ACC112 (cell line): ENCODE data around the gene ARHGEF7.
"Not testable (repeated sequence)": the region's sequence is repeated elsewhere in the genome, so short reads cannot be mapped to it uniquely, and the experiment has no call there.

Experiments used
- H2AFZ ChIP-seq: fragments of 200-600 bp; sonication (generic); one replicate; pipeline ENCODE4 v1.6.0; 2017; ENCODE audit warnings: antibody characterized with exemption, low read length; ENCODE audit not compliant: unreplicated experiment
- H3K27ac ChIP-seq: fragments of 200-600 bp; sonication (generic); 2 replicates; pipeline ENCODE4 v1.5.1; 2014; ENCODE audit warnings: low read depth, mild to moderate bottlenecking, antibody characterized with exemption, low read length, moderate library complexity
- H3K27me3 ChIP-seq: fragments of 200-600 bp; sonication (generic); 2 replicates; pipeline ENCODE4 v1.6.1; 2014; ENCODE audit warnings: mild to moderate bottlenecking, antibody characterized with exemption, low read length, moderate library complexity, mixed read lengths; ENCODE audit not compliant: insufficient read depth
- H3K36me3 ChIP-seq: fragments of 200-600 bp; sonication (generic); 2 replicates; pipeline ENCODE4 v1.6.1; 2016; ENCODE audit warnings: mild to moderate bottlenecking, antibody characterized with exemption, low read length, moderate library complexity, mixed read lengths; ENCODE audit not compliant: insufficient read depth
- H3K4me1 ChIP-seq: fragments of 200-600 bp; sonication (generic); one replicate; pipeline ENCODE4 v1.6.1; 2016; ENCODE audit warnings: low read length, mixed read lengths; ENCODE audit not compliant: insufficient read depth, unreplicated experiment, control insufficient read depth
- H3K4me3 ChIP-seq: fragments of 200-600 bp; sonication (generic); 2 replicates; pipeline ENCODE4 v1.5.1; 2014; ENCODE audit warnings: mild to moderate bottlenecking, low read depth, low read length
- H3K79me2 ChIP-seq: fragments of 200-600 bp; sonication (generic); one replicate; pipeline ENCODE4 v1.6.0; 2016; ENCODE audit warnings: low read length; ENCODE audit not compliant: control insufficient read depth, unreplicated experiment, insufficient read depth

ARHGEF7 gene

GRCh38 chr13:111181977-111182376, 66.9 kb downstream of the ARHGEF7 start:
- Histone ChIP-seq H3K27me3 (no peaks in the 10 kb centered on the region), H3K4me3 (no peak overlapping the region), H3K27ac (no peak overlapping the region), H3K36me3 (peaks cover 5% of the 10 kb centered on the region; the same call in 1 of the 2 replicates), H3K79me2 (peaks cover 89% of the 10 kb centered on the region), H2AFZ (no peak overlapping the region), H3K4me1 (peaks cover 16% of the 10 kb centered on the region)

- peaks cover 5% of the 10 kb centered on the region; the same call in 1 of the 2 replicates for H3K36me3 ChIP-seq
- peaks cover 94% of the 10 kb centered on the region for H3K79me2 ChIP-seq
- H3K4me1 ChIP-seq, result peaks cover 4% of the 10 kb centered on the region
- H2AFZ ChIP-seq, result no peak overlapping the region
- no peaks in the 10 kb centered on the region for H3K27me3 ChIP-seq
- H3K4me3 ChIP-seq, result no peak overlapping the region
- H3K27ac ChIP-seq, result no peak overlapping the region
Observed at GRCh38 chr13:111183087-111183645, 68.1 kb downstream of the ARHGEF7 start.

- H3K4me1 ChIP-seq, result no peaks in the 10 kb centered on the region
- no peaks in the 10 kb centered on the region for H3K27me3 ChIP-seq
- no peak overlapping the region for H2AFZ ChIP-seq
- no peak overlapping the region for H3K27ac ChIP-seq
- H3K4me3 ChIP-seq, result no peak overlapping the region
- peaks cover 5% of the 10 kb centered on the region; the same call in 1 of the 2 replicates for H3K36me3 ChIP-seq
- H3K79me2 ChIP-seq, result peaks cover 95% of the 10 kb centered on the region
Observed at GRCh38 chr13:111183959-111184358, 68.8 kb downstream of the ARHGEF7 start.

- Histone ChIP-seq H3K4me1 (no peaks in the 10 kb centered on the region), H3K4me3 (no peak overlapping the region), H3K27ac (no peak overlapping the region), H3K27me3 (no peaks in the 10 kb centered on the region), H3K79me2 (peaks cover 93% of the 10 kb centered on the region), H3K36me3 (0 out of 2 replicates have a peak, but pooled peaks cover under 1% of the 10 kb centered on the region), H2AFZ (no peak overlapping the region)
Observed at GRCh38 chr13:111184458-111185401, 69.6 kb downstream of the ARHGEF7 start.

GRCh38 chr13:111186305-111186935, 71.3 kb downstream of the ARHGEF7 start:
- Histone ChIP-seq H3K79me2 (peaks cover 87% of the 10 kb centered on the region), H3K27me3 (no peaks in the 10 kb centered on the region), H3K27ac (no peak overlapping the region), H2AFZ (no peak overlapping the region), H3K4me3 (no peak overlapping the region), H3K4me1 (no peaks in the 10 kb centered on the region), H3K36me3 (no peaks in the 10 kb centered on the region)

- no peaks in the 10 kb centered on the region for H3K4me1 ChIP-seq
- no peak overlapping the region for H2AFZ ChIP-seq
- no peak overlapping the region for H3K27ac ChIP-seq
- peaks cover 74% of the 10 kb centered on the region for H3K79me2 ChIP-seq
- no peak overlapping the region for H3K4me3 ChIP-seq
- no peaks in the 10 kb centered on the region for H3K36me3 ChIP-seq
- no peaks in the 10 kb centered on the region for H3K27me3 ChIP-seq
Observed at GRCh38 chr13:111187960-111188541, 72.9 kb downstream of the ARHGEF7 start.

GRCh38 chr13:111189064-111189505, 74.0 kb downstream of the ARHGEF7 start:
- peaks cover 69% of the 10 kb centered on the region for H3K79me2 ChIP-seq
- not testable (repeated sequence) for H3K4me3 ChIP-seq, H3K27me3 ChIP-seq, H3K27ac ChIP-seq, H2AFZ ChIP-seq, H3K4me1 ChIP-seq, H3K36me3 ChIP-seq

GRCh38 chr13:111189516-111189915, 74.4 kb downstream of the ARHGEF7 start:
- not testable (repeated sequence) for H3K27ac ChIP-seq, H2AFZ ChIP-seq, H3K4me1 ChIP-seq, H3K27me3 ChIP-seq, H3K36me3 ChIP-seq, H3K4me3 ChIP-seq
- H3K79me2 ChIP-seq, result peaks cover 64% of the 10 kb centered on the region

- peaks cover 52% of the 10 kb centered on the region for H3K79me2 ChIP-seq
Observed at GRCh38 chr13:111193223-111193622, 78.1 kb downstream of the ARHGEF7 start.

GRCh38 chr13:111194651-111195050, 79.5 kb downstream of the ARHGEF7 start:
- not testable (repeated sequence) for H3K27me3 ChIP-seq, H3K4me3 ChIP-seq, H3K36me3 ChIP-seq, H2AFZ ChIP-seq
- Histone ChIP-seq H3K4me1 (peaks cover 16% of the 10 kb centered on the region), H3K79me2 (peaks cover 50% of the 10 kb centered on the region), H3K27ac (peak overlapping the region; percentile 66)

More at GRCh38 chr13:111193223-111193622, 78.1 kb downstream of the ARHGEF7 start:
- H3K36me3 ChIP-seq, H3K27me3 ChIP-seq, H3K4me3 ChIP-seq, H2AFZ ChIP-seq, H3K27ac ChIP-seq: not testable (repeated sequence)
- peaks cover 16% of the 10 kb centered on the region for H3K4me1 ChIP-seq
